ENCODE measurements around the gene ALG5.

ALG5 gene

DNA sequence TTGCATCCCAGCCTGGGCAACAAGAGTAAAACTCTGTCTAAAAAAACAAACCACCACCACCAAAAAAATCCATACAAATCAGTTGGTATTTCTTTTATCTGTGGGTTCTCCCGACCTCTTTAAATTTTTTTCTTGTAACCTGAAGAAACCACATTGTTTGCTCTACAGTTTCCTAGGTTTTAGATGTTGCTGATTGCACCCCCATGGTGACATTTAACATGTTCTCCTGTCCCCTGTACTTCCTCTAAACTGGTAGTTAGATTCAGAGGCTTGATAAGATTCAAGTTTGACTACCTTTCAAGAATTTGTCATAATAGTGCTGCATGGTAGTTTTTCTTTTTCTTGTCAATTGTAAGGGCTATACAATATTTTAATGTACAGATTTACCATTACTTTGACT, 24.0 kb downstream of the ALG5 start:
- no peak for DNase-seq

- no peak for DNase-seq
These were observed 25.4 kb downstream of the ALG5 start for GRCh38 chr13:36973621-36974295.

DNA sequence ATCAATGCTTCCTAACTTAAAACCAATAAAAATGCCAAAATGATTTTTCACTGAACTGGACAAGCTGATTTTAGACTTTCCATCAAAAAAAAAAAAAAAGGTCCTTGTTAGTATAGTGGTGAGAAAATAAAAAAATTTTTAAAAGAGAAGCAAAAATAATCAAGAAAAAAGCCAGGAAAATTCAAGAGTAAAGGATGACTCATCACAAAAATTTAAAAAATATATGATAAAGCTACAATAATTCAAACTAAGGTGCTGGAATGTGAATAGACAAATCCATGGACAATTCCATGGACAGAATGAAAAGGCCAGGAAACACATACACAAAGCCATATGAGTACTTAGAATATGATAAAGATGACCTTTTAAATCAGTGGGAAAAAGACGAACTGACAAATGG, 26.1 kb downstream of the ALG5 start:
- no peak for DNase-seq

DNA sequence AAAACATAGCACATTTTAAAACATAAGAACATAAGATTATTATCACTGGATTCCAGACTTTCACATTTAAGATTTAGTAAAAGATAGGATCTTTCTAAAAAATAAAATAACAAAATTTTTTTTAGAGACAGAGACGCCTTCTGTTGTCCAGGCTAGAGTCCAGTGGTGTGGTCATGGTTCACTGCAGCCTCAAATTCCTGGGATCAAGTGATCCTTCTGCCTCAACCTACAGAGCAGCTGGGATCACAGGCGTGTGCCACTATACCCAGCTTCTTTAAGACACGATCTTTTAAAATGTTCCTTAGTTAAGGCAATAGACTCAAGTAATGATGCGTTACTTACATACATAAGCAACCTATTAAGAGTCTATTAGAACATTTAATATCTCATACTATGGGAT, 32.7 kb downstream of the ALG5 start:
- no peak for DNase-seq

- DNase-seq = no peak
These were observed 33.4 kb downstream of the ALG5 start for GRCh38 chr13:36965767-36966166.

DNA sequence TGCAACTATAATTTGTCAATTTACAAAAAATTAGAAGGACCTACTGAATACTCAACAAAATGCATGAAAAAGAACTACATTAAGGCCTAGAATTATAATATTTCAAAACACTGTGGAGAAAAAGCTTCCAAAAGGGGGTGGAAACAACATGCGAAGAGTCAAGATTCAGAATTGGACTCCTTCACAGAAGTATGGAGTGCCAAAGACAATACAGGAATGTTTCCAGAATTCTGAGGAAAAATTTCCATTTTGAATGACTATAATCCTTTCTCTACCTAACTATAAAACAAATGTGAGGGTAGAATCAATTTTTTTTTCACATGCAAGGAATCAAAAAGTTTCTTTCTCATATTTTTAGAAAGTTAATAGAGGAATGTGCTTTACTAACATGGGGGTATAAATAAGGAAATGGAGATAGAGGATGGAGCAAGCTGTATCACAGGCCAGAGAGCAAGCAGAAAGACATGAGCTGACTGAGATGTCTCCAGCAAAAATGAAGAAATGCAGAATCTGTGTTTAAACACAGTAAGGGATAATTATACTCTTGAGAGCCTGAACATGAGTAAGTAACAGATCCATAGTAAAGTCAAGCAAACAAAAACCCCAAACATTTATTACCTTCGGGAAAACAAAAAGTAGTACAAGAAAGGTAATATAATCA, 39.6 kb downstream of the ALG5 start:
- DNase-seq = no peak

- DNase-seq = peak; percentile 96
These were observed 44.6 kb downstream of the ALG5 start for GRCh38 chr13:36954542-36954941.

- no peak for DNase-seq
These were observed 48.2 kb downstream of the ALG5 start for GRCh38 chr13:36950920-36951319.

DNA sequence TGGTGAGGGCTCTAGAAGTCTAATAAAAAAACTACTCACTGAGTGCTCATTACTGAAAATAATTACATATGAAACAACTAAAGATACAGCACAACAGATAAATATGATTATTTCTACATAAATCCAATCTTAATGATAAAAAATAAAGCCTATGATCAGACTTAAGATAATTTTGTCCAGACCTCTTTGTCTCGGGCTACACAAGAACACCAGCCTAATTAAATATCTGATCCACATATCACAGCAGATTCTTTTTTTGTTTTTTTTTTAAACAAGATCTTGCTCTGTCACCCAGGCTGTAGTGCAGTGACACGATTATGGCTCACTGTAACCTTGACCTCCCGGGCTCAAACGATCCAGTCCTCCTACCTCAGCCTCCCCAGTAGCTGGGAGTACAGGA, 48.8 kb downstream of the ALG5 start:
- DNase-seq = no peak

DNA sequence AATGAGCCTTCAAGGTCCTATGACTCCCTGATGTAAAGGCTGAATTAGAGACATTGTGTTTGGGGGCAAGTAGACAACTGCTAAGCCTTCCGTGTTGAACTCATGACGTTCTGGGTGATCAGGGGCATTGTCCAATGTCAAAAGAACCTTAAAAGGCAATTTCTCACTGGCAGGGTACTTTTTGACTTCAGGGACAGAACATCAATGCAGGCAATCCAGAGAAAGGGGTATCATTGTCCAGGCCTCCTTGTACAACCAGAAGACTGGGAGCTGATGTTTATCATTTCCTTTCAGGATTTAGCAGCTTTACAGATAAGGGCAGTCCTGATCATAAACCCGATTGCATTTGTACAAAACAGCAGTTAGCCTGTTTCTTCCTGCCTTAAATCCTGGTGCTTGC, 54.1 kb downstream of the ALG5 start:
- DNase-seq = no peak

GRCh38 chr13:36925603-36926002, 73.5 kb downstream of the ALG5 start:
- no peak for DNase-seq

GRCh38 chr13:36924001-36924400, 75.1 kb downstream of the ALG5 start:
- no peak for DNase-seq

- DNase-seq = no peak
These were observed 77.4 kb downstream of the ALG5 start for GRCh38 chr13:36921631-36922301.

DNA sequence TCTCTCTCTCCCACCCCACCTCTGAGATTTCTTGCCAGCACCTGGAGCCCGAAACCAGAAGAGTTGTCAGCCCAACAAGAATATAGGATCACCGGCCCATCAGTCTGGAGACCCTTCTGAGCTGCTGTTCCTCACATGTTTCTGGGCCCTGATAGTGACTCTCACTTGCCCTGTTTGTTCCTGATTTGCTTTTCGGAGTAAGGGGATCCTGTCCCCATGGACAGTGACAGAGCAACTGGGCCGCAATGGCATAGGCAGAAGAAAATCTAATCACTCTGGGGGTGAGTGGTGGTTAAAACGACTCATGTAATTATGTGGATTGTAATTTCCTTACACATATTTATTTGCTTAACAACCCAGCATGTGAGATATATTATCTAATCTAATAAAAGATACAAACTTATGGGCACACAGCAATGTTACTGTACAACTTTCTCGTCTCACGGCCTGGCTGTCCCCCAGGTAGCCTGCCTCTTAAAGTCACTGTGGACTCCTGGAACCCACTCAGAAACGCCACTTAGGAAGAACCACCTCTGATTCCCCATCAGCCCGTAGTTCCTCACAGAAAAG, 78.4 kb downstream of the ALG5 start:
- peak; percentile 59 for DNase-seq

- DNase-seq = peak; percentile 68
These were observed 79.1 kb downstream of the ALG5 start, which contains the start of gene SMAD9 for GRCh38 chr13:36919833-36920615. TSS of gene SMAD9 (minus strand) at chr13:36920238. CDS start at chr13:36879689, 40,549 bp downstream.

- peak; percentile 90 for DNase-seq
These were observed 79.8 kb downstream of the ALG5 start for GRCh38 chr13:36919171-36919832.

DNA sequence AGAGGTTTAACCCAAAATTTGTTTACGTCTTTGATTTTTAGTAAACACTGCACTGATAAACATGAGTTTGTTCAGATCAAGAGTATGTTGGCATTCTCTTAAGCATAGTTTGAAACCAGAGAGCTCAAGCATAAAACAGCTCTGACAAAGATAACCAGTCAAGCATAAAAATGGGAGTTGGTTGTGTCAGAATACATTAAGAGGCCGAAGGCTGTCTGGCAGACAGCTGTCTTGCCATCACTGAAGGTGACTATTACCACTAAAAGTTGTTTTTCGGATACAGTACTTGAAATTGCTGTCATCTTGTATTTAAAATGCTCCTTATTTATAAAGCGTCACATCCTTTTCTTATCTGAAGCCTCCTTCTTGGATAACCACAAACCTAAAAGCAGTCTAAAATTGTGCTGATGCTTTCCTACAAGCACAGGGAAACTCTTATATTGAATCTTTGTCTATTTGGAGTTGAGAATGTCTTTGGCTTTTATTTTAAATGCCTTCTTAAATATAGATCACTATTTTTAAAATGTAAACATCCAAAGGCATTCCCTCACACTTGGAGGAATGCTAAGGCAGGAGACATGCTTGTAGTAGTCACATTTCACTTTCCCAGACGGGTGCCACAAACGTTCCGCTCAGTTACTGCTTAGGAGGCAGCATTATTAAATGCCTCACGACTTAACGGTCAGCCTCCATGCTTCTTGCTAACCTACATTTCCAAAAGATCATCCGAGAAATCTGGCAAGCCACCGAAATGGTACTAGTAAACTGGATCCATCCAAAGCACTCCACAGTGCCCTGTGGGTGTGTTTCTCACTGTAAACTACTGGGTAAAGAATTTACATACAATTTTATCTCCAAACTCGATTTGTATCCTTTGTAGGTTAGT, 80.7 kb downstream of the ALG5 start:
- peak; percentile 87 for DNase-seq

DNA sequence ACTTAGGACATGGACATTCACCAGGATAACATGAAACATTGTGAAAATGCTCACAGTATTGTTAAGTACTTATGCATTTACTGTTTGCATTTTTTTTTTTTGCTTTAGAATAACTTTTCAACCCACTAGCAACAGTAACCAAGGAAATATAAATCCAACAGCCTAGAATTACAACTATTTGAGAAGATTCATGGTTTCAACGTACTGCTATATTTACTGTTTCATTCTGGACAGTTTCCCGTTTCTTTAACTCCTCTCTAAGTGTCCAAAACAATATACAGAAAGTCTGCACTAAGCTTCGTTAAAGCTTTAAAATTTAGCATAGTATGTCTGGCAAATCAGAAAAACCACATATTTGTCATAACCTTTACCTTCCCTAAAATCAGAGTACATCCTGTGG, 81.8 kb downstream of the ALG5 start:
- no peak for DNase-seq

DNA sequence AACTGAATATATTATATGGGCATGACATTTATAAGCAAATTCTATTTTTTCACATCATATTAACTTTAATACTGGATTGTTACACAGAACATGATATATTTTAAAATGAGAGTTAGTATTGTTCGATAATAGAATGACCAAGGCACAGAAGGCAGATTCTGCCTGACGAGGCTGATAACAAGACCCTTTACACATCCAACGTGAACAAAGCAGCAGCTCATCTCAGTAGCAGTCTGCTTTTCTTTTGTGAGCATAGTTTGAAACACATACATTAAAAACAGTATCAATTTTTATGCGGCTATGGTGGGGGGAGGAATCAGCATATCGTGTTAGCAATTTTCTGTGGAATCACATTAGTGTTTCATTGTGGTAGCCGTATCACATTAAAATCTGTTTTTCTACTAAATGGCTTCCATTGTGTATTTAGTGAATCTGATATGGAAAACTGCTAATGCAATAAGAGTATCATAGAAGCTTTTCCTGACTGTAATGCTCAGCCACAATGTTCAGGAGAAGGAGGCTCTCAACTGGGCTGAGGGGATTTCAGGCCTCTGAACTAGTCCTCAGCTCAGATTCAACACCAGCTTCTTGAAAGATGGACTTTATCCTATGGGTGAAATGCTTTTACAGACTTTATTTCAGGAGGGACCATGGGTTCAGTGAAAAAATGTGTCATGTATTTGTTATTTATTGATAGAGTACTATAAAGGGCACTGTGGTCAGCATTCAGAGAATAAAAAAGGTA, 83.1 kb downstream of the ALG5 start:
- DNase-seq = peak; percentile 53

GRCh38 chr13:36915106-36915505, 84.0 kb downstream of the ALG5 start:
- DNase-seq = peak; percentile 28

DNA sequence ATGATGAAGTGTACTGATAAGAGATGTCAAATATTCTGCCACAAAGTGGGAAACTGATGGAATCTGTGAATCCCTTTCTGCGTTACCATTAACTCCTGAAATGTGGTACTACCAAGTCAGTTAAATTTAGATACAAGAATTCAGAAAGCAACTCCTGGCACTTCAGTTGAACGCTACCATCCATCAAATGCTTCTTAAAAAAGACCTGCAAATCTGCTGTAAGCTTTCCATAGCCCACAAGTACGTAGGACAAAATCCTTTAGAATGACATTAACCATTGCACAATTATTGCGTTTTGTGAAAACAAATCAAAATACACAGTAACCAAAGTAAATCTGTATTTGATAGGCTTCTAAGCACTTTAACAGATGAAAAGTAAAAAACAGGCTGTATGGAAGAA, 84.5 kb downstream of the ALG5 start:
- DNase-seq = no peak
